ENCODE results near the gene BZW1. TPM values are rescaled to one million over a fixed set of nuclear protein-coding genes. Genes with fewer than 3 reads are reported as not detected.

Gene BZW1
- total and polyA plus RNA-seq, 2 of the 4 experiments (the other 2 are of a cell fraction): 204 to 268 TPM

DNA sequence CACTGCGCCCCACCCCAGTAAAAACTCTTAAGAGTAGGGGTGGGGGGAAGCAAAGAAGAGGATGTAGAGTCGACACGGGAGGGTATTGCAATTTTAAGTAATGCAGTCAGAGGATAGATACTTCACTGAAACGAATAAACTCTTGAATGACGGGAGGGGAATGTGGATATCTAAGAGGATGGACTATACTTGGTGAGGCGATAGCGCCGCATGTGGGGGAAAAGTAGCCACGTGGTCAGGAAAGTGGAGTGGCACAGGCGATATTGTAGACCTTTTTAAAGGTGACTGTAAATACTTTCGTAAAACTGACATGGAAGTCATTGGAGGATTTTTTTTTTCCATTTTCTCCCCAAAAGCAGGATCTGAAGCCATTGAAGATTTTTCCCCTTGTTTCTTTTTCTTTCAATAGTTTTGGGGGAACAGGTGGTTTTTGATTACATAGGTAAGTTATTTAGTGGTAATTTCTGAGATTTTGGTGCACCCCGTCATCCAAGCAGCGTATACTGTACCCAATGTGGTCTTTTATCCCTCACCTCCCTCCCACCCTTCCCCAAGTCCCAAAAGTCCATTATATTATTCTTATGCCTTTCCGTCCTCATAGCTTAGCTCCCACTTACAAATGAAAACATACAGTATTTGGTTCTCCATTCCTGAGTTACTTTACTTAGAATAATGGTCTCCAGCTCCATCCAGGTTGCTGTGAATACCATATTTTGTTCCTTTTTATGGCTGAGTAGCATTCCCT, 39.0 kb downstream of the BZW1 start:
- no peak overlapping the region for H3K4me3 ChIP-seq (ENCODE audit: insufficient read depth, low read depth, low read length)
- no peak overlapping the region for H2AFZ ChIP-seq (replicated peaks; ENCODE audit: low read length, poor library complexity)
- no peak overlapping the region for H2AK5ac ChIP-seq (ENCODE audit: low read depth, low read length)
- no TSS peak for BruUV-seq (replicated peaks)
- H2AK9ac ChIP-seq (replicated peaks; ENCODE audit: low read depth, low read length, poor library complexity): no peak overlapping the region
- no peak overlapping the region for H4K91ac ChIP-seq (ENCODE audit: insufficient read depth, low read depth, low read length)
- dilution Hi-C loops (cut with HindIII; ENCODE audit: low sequenced_read_pairs, unreplicated experiment) (no loop called here), in situ Hi-C loops (cut with MboI; ENCODE audit: low sequenced_read_pairs) (no loop called here), intact Hi-C loops (cut with micrococcal nuclease) (no loop called here)
- H3K9me3 ChIP-seq (ENCODE audit: control insufficient read depth, insufficient read depth, low read length): no peaks in the 10 kb centered on the region
- ATAC-seq (ENCODE audit: low read depth) (no peak; the same call in none of the 2 replicates), DNase-seq (no peak)
- TF ChIP-seq FOS (IDR thresholded peaks at IDR 0.05; ENCODE audit: low read depth, low read length): no peak
- no peak for TF ChIP-seq RCOR1 (IDR thresholded peaks at IDR 0.05; ENCODE audit: insufficient replicate concordance, low read length)
- TF ChIP-seq CHD1 (IDR thresholded peaks at IDR 0.05; ENCODE audit: low read depth, low read length): no peak
- TF ChIP-seq CEBPB (IDR thresholded peaks at IDR 0.05; ENCODE audit: low read depth, low read length): no peak
- TF ChIP-seq, protein P1, sequence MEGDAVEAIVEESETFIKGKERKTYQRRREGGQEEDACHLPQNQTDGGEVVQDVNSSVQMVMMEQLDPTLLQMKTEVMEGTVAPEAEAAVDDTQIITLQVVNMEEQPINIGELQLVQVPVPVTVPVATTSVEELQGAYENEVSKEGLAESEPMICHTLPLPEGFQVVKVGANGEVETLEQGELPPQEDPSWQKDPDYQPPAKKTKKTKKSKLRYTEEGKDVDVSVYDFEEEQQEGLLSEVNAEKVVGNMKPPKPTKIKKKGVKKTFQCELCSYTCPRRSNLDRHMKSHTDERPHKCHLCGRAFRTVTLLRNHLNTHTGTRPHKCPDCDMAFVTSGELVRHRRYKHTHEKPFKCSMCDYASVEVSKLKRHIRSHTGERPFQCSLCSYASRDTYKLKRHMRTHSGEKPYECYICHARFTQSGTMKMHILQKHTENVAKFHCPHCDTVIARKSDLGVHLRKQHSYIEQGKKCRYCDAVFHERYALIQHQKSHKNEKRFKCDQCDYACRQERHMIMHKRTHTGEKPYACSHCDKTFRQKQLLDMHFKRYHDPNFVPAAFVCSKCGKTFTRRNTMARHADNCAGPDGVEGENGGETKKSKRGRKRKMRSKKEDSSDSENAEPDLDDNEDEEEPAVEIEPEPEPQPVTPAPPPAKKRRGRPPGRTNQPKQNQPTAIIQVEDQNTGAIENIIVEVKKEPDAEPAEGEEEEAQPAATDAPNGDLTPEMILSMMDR (conservative IDR thresholded peaks at IDR 0.05; ENCODE audit: low read depth, low read length): no peak
- TF ChIP-seq ELK1 (IDR thresholded peaks at IDR 0.05; ENCODE audit: borderline replicate concordance, low read depth, low read length): no peak
- TF ChIP-seq, protein P2, sequence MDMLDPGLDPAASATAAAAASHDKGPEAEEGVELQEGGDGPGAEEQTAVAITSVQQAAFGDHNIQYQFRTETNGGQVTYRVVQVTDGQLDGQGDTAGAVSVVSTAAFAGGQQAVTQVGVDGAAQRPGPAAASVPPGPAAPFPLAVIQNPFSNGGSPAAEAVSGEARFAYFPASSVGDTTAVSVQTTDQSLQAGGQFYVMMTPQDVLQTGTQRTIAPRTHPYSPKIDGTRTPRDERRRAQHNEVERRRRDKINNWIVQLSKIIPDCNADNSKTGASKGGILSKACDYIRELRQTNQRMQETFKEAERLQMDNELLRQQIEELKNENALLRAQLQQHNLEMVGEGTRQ (IDR thresholded peaks at IDR 0.05; ENCODE audit: low read depth, low read length): no peak
- no peak overlapping the region for H2BK5ac ChIP-seq (ENCODE audit: low read depth, low read length, poor library complexity, severe bottlenecking)
- no peaks in the 10 kb centered on the region for H3K4me1 ChIP-seq (ENCODE audit: control insufficient read depth, insufficient read depth, low read length)
- no peak overlapping the region for H2BK15ac ChIP-seq (ENCODE audit: low read depth, low read length)
- H4K20me1 ChIP-seq (ENCODE audit: insufficient read depth, low read length): peaks cover 29% of the 10 kb centered on the region
- no peaks in the 10 kb centered on the region for H3K27me3 ChIP-seq (ENCODE audit: control insufficient read depth, insufficient read depth, low read length)
- H3K18ac ChIP-seq (ENCODE audit: low read depth, low read length): no peak overlapping the region
- H3K4ac ChIP-seq (ENCODE audit: low read depth, low read length): no peak overlapping the region
- H3K4me2 ChIP-seq (ENCODE audit: low read depth, low read length): no peak overlapping the region
- no peak overlapping the region for H4K8ac ChIP-seq (ENCODE audit: low read depth in 2 of 2, low read length in 2 of 2)
- 88% methylated on average over 6 of the region's 14 CpGs; no CpG with 5 or more reads in 1 of the 2 experiments for WGBS, 2 experiments (ENCODE audit: extremely low coverage in 2 of 2, insufficient read length in 1 of 2)
- no peak overlapping the region for H3K56ac ChIP-seq (ENCODE audit: extremely low read depth, insufficient read depth, low read length)
- no peak overlapping the region for H3K27ac ChIP-seq (ENCODE audit: insufficient read depth, low read length)
- no peak overlapping the region for H3K9ac ChIP-seq (ENCODE audit: low read depth, low read length)
- H3K14ac ChIP-seq (replicated peaks; ENCODE audit: low read depth, low read length): no peak overlapping the region
- H4K5ac ChIP-seq (ENCODE audit: low read depth, low read length): no peak overlapping the region
- H3K23ac ChIP-seq (ENCODE audit: low read depth, low read length): no peak overlapping the region
- peaks cover 37% of the 10 kb centered on the region for H3K36me3 ChIP-seq (ENCODE audit: control insufficient read depth, insufficient read depth, low read length)
- POLR2A ChIA-PET (ENCODE audit: unreplicated experiment): no interaction called here
- H2BK120ac ChIP-seq (ENCODE audit: low read depth, low read length): no peak overlapping the region
- peaks cover 0 to 11% of the 10 kb centered on the region in 2 experiments for H3K79me1 ChIP-seq (ENCODE audit: low read depth in 1 of 2, low read length in 2 of 2)
- no peak overlapping the region for H2BK20ac ChIP-seq (ENCODE audit: low read depth, low read length)
- no peaks in the 10 kb centered on the region for H3K9me1 ChIP-seq (ENCODE audit: insufficient read depth, low read length)
- CTCF ChIA-PET: no interaction called here
